OCI-LY3 (cell line): ENCODE results near the gene DOCK8.

Source experiments
- H2AFZ ChIP-seq: fragments of 200-600, 300-600 bp; shearing (Covaris generic); 2 replicates; pipeline ENCODE4 v1.6.0; 2014; ENCODE audit warnings: antibody characterized with exemption, low read depth, low read length
- H3K27ac ChIP-seq: fragments of 200-600, 300-600 bp; sonication (generic); 2 replicates; pipeline ENCODE4 v1.5.1; 2014; ENCODE audit warnings: mild to moderate bottlenecking, low read length, moderate library complexity, mixed read lengths
- H3K27me3 ChIP-seq: fragments of 200-600, 300-600 bp; sonication (generic); 2 replicates; pipeline ENCODE4 v1.6.1; 2014; ENCODE audit warnings: low read depth, low read length, mixed read lengths
- H3K36me3 ChIP-seq: fragments of 200-600, 300-600 bp; sonication (generic); replicated peaks from 2 replicates; pipeline ENCODE3; 2014; ENCODE audit warnings: low read depth, low read length, mixed read lengths
- H3K4me1 ChIP-seq: fragments of 300-600, 200-600 bp; sonication (generic); 2 replicates; pipeline ENCODE4 v1.6.1; 2014; ENCODE audit warnings: low read length, mixed read lengths
- H3K4me2 ChIP-seq: fragments of 200-600, 300-600 bp; sonication (generic); 2 replicates; pipeline ENCODE4 v1.6.1; 2014; ENCODE audit warnings: low read length, mixed read lengths
- H3K4me3 ChIP-seq: fragments of 300-600, 200-600 bp; sonication (generic); 2 replicates; pipeline ENCODE4 v1.5.1; 2014; ENCODE audit warnings: antibody characterized with exemption, mild to moderate bottlenecking, low read length, moderate library complexity
- H3K79me2 ChIP-seq: fragments of 300-600, 200-600 bp; shearing (Covaris generic); 2 replicates; pipeline ENCODE4 v1.6.1; 2014; ENCODE audit warnings: mild to moderate bottlenecking, low read length, mixed read lengths
- H3K9ac ChIP-seq: fragments of 300-600, 200-600 bp; shearing (Covaris generic); 2 replicates; pipeline ENCODE4 v1.6.0; 2014; ENCODE audit warnings: mild to moderate bottlenecking, low read length, moderate library complexity
- H3K9me3 ChIP-seq: fragments of 200-600, 300-600 bp; shearing (Covaris generic); 2 replicates; pipeline ENCODE4 v1.6.1; 2014; ENCODE audit warnings: low read length, mixed read lengths; ENCODE audit not compliant: insufficient read depth
- H4K20me1 ChIP-seq: fragments of 200-600, 300-600 bp; sonication (generic); 2 replicates; pipeline ENCODE4 v1.6.1; 2016; ENCODE audit warnings: low read length, mixed read lengths; ENCODE audit not compliant: insufficient read depth
- CTCF ChIP-seq: fragments of 200-600, 300-600 bp; sonication (generic); IDR thresholded peaks from 2 replicates; pipeline ENCODE4 v1.5.1; 2014; ENCODE audit warnings: antibody characterized with exemption, low read length, low read depth
- EZH2phosphoT487 ChIP-seq: fragments of 200-600 bp; shearing (Covaris generic); IDR thresholded peaks from 2 replicates; pipeline ENCODE4 v1.6.1; 2018; ENCODE audit warnings: antibody characterized with exemption, mixed run types, low read depth

The DOCK8 gene

GRCh38 chr9:242461-243080, 27.9 kb downstream of the DOCK8 start:
- Histone ChIP-seq H3K4me1 (no peaks in the 10 kb centered on the region), H3K36me3 (no peaks in the 10 kb centered on the region), H3K4me3 (no peak overlapping the region), H3K9ac (no peak overlapping the region), H3K27me3 (no peaks in the 10 kb centered on the region), H3K27ac (no peak overlapping the region), H3K79me2 (no peaks in the 10 kb centered on the region), H3K4me2 (no peak overlapping the region), H3K9me3 (no peaks in the 10 kb centered on the region), H4K20me1 (no peaks in the 10 kb centered on the region), H2AFZ (no peak overlapping the region)
- TF ChIP-seq CTCF (no peak), EZH2phosphoT487 (no peak)

GRCh38 chr9:248278-248961, 33.8 kb downstream of the DOCK8 start:
- no peak overlapping the region for H3K4me3 ChIP-seq
- TF ChIP-seq CTCF (no peak), EZH2phosphoT487 (no peak)
- no peak overlapping the region for H3K9ac ChIP-seq
- H2AFZ ChIP-seq: no peak overlapping the region
- H3K27ac ChIP-seq: no peak overlapping the region
- H3K9me3 ChIP-seq: no peaks in the 10 kb centered on the region
- no peaks in the 10 kb centered on the region for H3K4me1 ChIP-seq
- no peaks in the 10 kb centered on the region for H3K36me3 ChIP-seq
- H3K79me2 ChIP-seq: no peaks in the 10 kb centered on the region
- H4K20me1 ChIP-seq: no peaks in the 10 kb centered on the region
- H3K4me2 ChIP-seq: no peak overlapping the region
- no peaks in the 10 kb centered on the region for H3K27me3 ChIP-seq

GRCh38 chr9:249025-249424, 34.4 kb downstream of the DOCK8 start:
- H3K79me2 ChIP-seq: no peaks in the 10 kb centered on the region
- H3K36me3 ChIP-seq: no peaks in the 10 kb centered on the region
- peaks cover 4% of the 10 kb centered on the region; the same call in 1 of the 2 replicates for H3K27me3 ChIP-seq
- H3K4me1 ChIP-seq: no peaks in the 10 kb centered on the region
- H3K9ac ChIP-seq: no peak overlapping the region
- no peak overlapping the region for H3K4me3 ChIP-seq
- no peak overlapping the region for H3K27ac ChIP-seq
- no peak overlapping the region for H2AFZ ChIP-seq
- H3K4me2 ChIP-seq: no peak overlapping the region
- H4K20me1 ChIP-seq: no peaks in the 10 kb centered on the region
- TF ChIP-seq EZH2phosphoT487: no peak
- TF ChIP-seq CTCF: no peak
- no peaks in the 10 kb centered on the region for H3K9me3 ChIP-seq

- Histone ChIP-seq H4K20me1 (no peaks in the 10 kb centered on the region), H3K79me2 (no peaks in the 10 kb centered on the region), H3K4me3 (no peak overlapping the region), H3K4me2 (no peak overlapping the region), H3K27ac (no peak overlapping the region), H3K9me3 (no peaks in the 10 kb centered on the region), H2AFZ (no peak overlapping the region), H3K36me3 (no peaks in the 10 kb centered on the region), H3K9ac (no peak overlapping the region), H3K27me3 (peaks cover 7% of the 10 kb centered on the region; the same call in 1 of the 2 replicates), H3K4me1 (no peaks in the 10 kb centered on the region)
- TF ChIP-seq CTCF (no peak), EZH2phosphoT487 (no peak)
These were observed 35.4 kb downstream of the DOCK8 start for GRCh38 chr9:250039-250438.
